ENCODE results near the gene CNGA1.

CNGA1 gene

GRCh38 chr4:47891928-47892327 lies 124.6 kb downstream of the CNGA1 start:
- TF ChIP-seq, protein P1, sequence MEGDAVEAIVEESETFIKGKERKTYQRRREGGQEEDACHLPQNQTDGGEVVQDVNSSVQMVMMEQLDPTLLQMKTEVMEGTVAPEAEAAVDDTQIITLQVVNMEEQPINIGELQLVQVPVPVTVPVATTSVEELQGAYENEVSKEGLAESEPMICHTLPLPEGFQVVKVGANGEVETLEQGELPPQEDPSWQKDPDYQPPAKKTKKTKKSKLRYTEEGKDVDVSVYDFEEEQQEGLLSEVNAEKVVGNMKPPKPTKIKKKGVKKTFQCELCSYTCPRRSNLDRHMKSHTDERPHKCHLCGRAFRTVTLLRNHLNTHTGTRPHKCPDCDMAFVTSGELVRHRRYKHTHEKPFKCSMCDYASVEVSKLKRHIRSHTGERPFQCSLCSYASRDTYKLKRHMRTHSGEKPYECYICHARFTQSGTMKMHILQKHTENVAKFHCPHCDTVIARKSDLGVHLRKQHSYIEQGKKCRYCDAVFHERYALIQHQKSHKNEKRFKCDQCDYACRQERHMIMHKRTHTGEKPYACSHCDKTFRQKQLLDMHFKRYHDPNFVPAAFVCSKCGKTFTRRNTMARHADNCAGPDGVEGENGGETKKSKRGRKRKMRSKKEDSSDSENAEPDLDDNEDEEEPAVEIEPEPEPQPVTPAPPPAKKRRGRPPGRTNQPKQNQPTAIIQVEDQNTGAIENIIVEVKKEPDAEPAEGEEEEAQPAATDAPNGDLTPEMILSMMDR (IDR thresholded peaks at IDR 0.05), result no peak
- TF ChIP-seq ZFX (IDR thresholded peaks at IDR 0.05; ENCODE audit: borderline replicate concordance), result no peak
- no peak overlapping the region for H3K27ac ChIP-seq
